ENCODE results near the gene STX18.
"Not testable (repeated sequence)": the region's sequence is repeated elsewhere in the genome, so short reads cannot be mapped to it uniquely, and the experiment has no call there.

Gene STX18

GRCh38 chr4:4541661-4542570, at the start of gene STX18:
Gene STX18 (minus strand): TSS chr4:4542048. CDS start chr4:4541964, 84 bp downstream.
- DNase-seq (ENCODE audit: low read depth in 2 of 2) = peak; percentile 85 to 86

- DNase-seq (ENCODE audit: low read depth in 2 of 2) = no peak
Measured at GRCh38 chr4:4591071-4591470, 49.2 kb upstream of the STX18 start.

GRCh38 chr4:4590546-4590945, 48.7 kb upstream of the STX18 start:
- DNase-seq (ENCODE audit: low read depth in 2 of 2) = no peak

- no peak for DNase-seq (ENCODE audit: low read depth in 2 of 2)
Measured at GRCh38 chr4:4585012-4585670, 43.3 kb upstream of the STX18 start.

- no peak for DNase-seq (ENCODE audit: low read depth in 2 of 2)
Measured at GRCh38 chr4:4583606-4584005, 41.8 kb upstream of the STX18 start.

GRCh38 chr4:4582653-4583052, 40.8 kb upstream of the STX18 start:
- DNase-seq (ENCODE audit: low read depth in 2 of 2) = no peak

- DNase-seq (ENCODE audit: low read depth in 2 of 2) = no peak
Measured at GRCh38 chr4:4580494-4580893, 38.6 kb upstream of the STX18 start.

- DNase-seq (ENCODE audit: low read depth in 2 of 2) = no peak
Measured at GRCh38 chr4:4578981-4579380, 37.1 kb upstream of the STX18 start.

GRCh38 chr4:4577359-4577875, 35.6 kb upstream of the STX18 start:
- DNase-seq (ENCODE audit: low read depth in 2 of 2) = no peak

- peak; percentile 20 to 46 for DNase-seq (ENCODE audit: low read depth in 2 of 2)
Measured at GRCh38 chr4:4575284-4576211, 33.7 kb upstream of the STX18 start.

GRCh38 chr4:4574792-4575191, 32.9 kb upstream of the STX18 start:
- DNase-seq (ENCODE audit: low read depth in 2 of 2) = no peak

GRCh38 chr4:4574052-4574451, 32.2 kb upstream of the STX18 start:
- no peak for DNase-seq (ENCODE audit: low read depth in 2 of 2)

- DNase-seq (ENCODE audit: low read depth in 2 of 2) = no peak
Measured at GRCh38 chr4:4572821-4573220, 31.0 kb upstream of the STX18 start.

- DNase-seq (ENCODE audit: low read depth in 2 of 2) = not testable (repeated sequence)
Measured at GRCh38 chr4:4569861-4570260, 28.0 kb upstream of the STX18 start.

GRCh38 chr4:4568806-4569427, 27.1 kb upstream of the STX18 start:
- no peak for DNase-seq (ENCODE audit: low read depth in 2 of 2)

- DNase-seq (ENCODE audit: low read depth in 2 of 2) = not testable (repeated sequence)
Measured at GRCh38 chr4:4566359-4566758, 24.5 kb upstream of the STX18 start.

- DNase-seq (ENCODE audit: low read depth in 2 of 2) = no peak
Measured at GRCh38 chr4:4564522-4564921, 22.7 kb upstream of the STX18 start.

- DNase-seq (ENCODE audit: low read depth in 2 of 2) = no peak
Measured at GRCh38 chr4:4560642-4561041, 18.8 kb upstream of the STX18 start.

GRCh38 chr4:4560136-4560535, 18.3 kb upstream of the STX18 start:
- no peak for DNase-seq (ENCODE audit: low read depth in 2 of 2)

- no peak for DNase-seq (ENCODE audit: low read depth in 2 of 2)
Measured at GRCh38 chr4:4559596-4559995, 17.7 kb upstream of the STX18 start.

- no peak for DNase-seq (ENCODE audit: low read depth in 2 of 2)
Measured at GRCh38 chr4:4558881-4559280, 17.0 kb upstream of the STX18 start.

Data from stimulated activated CD4-positive, alpha-beta T cell treated with anti-CD3 and anti-CD28 coated beads, Interleukin-12 subunit alpha, Interleukin-12 subunit beta, amount 100 ng/mL, for 24 hours (primary cell).